Iris pigment epithelial cell (primary cell): Measurements from ENCODE around the gene ITPR2.

Experiments
- DNase-seq: peaks from one replicate; pipeline ENCODE4 v3.0.0-alpha.2; 2011; ENCODE audit warnings: low read depth

The ITPR2 gene

DNA sequence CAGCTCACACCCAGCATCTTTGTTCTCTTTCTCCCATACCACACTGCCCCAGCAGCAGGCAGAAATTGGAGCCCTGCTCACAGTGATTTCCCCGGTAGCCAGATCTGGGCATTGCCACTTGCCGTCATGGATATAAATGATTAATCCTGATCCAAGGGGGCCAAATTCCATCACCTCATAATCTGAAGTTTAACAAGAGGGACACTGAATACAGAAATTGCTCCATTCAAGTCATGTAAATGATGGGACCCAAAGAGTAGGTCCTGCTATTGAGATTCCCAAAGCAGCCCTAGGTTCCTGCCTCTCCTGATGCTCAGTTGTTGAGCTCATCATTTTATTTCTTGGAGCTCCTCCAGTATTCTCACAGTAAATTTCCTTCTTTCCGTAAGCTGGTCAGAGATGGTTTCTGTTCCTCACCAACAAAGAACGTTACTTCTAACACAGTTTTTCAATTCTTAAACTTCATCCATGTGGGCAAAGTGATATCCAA is 11.7 kb downstream of the ITPR2 start:
- peak; percentile 46 for DNase-seq

DNA sequence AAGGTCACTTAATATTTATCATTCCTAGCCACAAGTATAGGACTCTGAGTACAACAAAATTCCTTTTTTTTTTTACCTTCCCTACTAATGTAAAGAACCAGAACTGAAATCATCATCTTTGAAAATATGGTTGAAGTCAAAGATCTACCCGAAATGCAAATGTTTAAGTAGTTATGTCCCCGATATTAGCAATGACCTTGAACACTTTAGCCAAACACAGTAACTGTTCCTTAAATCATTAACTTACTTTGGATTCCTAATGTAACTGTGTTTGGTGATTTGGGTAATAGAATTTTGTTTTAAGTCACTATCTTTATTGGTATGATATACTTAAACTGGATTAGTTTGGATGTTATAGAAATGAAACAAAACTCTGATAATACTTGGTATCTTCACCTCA is 14.4 kb downstream of the ITPR2 start:
- no peak for DNase-seq

DNA sequence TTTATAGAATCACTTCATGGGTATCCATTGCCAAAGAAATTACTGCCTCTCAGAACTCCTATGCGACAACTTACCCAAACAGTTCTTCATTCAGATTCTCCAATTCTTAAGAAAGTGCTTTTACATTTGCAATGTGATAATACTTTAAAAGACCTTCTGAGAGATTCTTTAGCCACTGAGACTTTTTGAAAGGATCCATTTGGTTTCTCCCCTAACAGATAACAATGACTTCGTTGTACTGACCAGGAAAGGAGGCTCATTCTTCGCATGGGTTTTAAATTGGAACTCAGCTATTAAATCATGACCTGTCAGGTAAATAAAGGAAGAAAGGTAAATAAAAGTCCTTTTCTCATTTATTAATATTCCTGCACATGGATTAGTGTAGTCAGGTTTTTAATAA is 14.8 kb downstream of the ITPR2 start:
- DNase-seq, result no peak

DNA sequence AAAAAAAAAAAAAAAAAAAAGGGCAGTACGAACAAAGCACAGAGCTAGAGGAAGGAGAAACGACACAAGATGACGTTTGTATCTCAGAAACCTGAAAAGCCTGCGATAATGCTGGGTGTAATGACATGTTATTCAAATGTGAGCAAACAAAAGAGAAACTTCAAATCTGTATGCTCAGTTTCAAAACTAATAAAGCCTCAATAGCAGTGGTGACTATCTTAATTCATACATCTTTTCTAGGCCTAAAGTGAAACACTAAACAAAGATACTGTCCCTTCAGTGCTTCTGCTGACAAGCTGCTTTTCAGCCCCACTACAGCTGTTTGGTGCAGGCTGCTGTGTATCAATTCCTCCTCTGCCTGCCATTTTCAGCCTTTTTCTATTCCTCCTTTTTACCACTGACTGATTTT is 15.8 kb downstream of the ITPR2 start:
- no peak for DNase-seq

DNA sequence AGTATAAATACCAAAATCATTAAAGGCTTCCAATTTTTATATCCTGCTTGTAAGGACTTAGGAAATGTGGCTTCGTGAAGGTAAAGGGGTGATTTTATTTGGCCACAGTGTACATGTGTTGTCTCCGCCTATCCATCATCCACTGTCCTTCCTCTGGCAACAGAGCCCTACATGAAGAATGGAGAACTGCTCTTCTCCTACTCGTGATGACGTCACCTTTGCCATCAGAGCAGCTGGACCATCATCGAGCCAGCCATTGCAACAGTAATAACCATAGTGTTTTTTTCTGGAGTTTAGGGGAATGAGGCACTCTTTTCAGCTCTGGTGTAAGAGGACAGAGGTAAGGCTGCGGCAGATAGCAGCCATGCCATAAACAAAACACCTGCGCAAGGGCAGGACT is 19.2 kb downstream of the ITPR2 start:
- no peak for DNase-seq

DNA sequence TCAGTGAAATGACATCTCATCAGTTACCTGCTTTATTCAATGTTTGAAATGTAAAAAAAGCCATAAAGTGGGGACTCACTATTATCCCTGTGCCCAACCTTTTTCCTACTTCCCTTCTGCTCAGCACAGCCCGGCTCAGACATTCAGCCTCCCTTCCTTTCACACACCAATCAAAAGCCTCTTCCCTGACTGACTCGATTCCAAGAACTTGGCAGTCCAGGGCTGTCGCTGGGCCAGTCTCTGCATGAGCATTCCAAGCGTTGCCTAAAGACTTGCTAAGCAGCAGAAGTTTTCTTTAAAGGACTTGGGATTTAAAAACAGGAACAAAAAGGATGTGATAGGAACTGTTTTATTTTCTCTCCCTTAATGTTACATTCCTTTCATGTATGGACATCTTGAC is 22.7 kb downstream of the ITPR2 start:
- peak; percentile 80 for DNase-seq

DNA sequence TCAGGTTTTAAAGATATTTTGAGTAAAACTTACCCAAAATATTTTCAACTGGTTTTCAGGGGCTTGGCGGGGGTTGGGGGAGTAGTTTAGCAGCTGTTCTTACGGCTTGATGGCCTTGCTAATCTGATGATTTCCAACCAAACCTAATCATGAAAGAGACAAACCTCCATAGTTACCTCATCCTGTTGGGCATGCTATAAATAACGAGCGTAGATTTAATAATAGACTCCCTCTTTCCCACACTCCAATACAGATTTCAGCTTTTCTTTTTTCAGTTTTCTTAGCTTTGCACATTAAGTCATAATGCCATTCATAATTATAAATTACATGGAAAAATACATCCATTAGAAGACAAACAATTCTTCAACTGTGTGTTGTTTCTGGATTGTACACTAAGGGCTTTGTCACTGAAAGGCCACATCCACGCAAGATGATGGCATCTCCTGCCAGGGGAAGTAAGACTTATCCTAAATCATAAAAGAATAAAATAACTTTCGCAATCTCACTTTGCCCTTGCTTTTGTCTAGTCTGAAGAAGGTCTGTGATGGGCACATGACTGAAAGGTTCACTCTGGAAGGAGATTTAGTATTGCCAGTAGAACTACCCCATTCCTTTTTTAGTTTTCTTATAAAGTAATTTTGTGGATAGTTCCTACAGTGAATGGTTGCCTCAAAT is 23.2 kb downstream of the ITPR2 start:
- no peak for DNase-seq

DNA sequence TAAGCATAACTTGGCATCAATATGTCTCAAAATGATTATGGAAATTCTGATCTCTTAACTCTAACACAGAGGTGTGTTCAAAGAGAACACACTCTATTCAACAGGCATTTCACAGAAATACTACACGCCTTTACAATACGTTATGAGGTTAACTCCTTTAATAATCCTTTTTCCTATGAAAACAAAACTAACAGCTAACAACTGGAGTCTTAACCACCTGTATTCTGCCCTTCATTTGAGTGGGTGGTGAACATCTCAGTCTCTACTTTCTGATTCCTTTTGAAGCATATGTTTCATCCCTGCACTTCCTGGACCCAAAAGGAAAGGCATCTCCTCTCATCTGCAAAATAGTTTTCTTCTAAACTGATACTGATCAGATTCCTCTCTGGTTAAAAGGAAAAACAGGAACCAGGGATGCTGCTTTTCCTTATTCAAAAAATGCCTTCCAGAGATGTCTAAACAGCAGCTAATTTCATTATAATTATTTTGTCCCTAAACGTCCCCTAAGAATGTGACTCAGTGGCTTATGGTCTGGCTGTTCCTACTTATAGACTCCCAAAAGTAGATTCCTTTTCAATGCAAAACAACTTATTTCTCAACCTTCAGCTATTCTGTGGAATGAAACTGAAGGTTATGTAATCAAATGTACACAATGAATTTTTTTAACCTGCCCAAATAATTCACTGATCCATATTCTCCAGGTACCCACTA is 24.1 kb downstream of the ITPR2 start:
- no peak for DNase-seq

DNA sequence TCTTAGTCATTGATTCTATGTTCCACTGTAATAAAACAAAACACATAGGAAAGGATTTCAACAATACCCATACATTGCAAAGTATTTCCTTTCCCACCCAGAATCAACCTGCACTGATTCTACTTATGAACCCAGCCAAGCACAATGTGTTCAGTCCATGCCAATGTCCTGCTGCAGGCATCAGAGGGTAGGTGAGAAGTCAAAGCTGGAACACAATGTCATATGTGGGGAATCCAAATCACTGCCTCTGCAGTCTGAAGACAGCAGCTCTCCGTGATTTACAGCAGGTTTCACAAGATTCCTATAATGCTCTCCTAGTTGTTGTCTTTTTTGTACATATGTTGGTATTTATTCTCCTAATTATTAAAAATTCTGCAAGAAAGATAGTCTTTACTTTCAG is 25.7 kb downstream of the ITPR2 start:
- no peak for DNase-seq

DNA sequence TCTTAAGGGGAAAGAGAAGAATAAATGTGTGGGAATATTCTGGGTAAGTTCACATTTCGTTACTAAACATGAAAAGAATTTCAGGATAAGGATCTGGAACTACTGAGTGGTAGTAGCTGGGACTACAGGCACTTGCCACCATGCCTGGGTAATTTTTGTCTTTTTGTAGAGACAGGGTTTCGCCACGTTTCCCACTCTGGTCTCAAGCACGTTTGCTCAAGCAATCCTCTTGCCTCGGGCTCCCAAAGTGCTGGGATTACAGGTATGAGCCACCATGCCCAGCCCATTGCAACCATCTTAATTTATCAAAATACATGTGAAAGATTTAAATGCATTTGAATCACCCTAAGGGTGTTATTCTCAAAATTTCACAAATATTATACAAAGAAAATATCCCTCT is 26.4 kb downstream of the ITPR2 start:
- DNase-seq, result no peak

DNA sequence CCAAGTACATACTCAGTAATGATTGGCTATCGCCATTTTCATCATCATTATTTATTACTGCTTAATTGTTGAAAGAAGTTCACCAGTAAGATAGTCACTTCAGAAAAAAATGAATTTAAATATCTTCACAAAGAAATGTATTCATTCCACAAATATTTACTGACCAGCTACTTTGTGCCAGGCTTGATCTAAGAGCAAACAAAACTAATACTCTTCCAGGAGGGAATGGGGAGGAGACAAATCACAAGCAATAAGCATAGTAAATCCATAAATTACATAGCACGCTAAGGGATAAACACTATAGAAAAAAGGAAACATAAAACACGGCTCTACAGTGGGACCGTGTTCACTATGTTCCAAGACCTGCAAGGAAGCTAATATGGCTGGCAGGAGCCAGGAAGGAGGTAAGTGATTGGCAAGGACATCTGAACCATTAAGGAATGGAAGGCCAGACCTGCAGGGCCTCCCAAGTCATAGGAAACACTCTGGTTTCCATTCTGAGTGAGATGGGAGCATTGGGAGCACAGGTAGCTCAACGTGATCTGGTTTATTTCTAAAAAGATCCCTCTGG is 27.5 kb downstream of the ITPR2 start:
- no peak for DNase-seq

DNA sequence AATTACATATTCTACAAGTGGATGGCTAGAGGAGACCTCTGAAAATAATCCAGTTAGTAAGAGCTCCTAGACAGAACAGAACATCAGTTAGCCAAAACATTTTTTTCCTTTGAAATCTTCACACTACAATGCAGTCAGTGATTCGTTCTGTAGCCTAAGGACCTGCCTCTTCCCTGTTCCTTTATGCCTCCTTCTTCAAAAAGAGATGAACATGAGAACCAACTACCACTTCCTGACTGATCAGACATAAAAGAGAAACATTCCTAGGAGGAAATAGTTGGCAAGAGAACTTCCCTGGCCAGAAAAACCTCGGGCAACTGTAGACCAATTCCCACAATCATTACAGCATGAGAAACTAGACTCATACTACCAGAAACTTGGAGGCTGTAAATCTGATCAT is 29.4 kb downstream of the ITPR2 start:
- peak; percentile 49 for DNase-seq

DNA sequence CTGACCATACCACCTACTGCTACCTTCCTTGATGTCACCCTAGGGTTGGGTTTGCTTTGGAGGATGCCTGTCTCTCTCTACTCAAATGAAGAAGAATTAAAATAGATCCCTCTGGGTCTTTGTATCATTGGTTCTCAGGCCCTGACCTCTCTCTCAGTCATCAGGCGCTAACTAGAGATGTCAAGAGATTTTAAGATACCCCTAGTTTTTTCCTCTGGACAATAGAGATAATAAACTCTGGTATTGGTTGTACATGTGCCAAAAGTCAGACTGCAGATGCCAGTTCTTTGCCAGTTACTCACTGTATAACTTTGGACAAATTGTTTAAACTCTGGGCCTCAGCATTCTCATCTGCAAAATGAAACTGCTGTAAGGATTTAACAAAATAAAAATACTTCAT is 31.5 kb downstream of the ITPR2 start:
- DNase-seq, result no peak

DNA sequence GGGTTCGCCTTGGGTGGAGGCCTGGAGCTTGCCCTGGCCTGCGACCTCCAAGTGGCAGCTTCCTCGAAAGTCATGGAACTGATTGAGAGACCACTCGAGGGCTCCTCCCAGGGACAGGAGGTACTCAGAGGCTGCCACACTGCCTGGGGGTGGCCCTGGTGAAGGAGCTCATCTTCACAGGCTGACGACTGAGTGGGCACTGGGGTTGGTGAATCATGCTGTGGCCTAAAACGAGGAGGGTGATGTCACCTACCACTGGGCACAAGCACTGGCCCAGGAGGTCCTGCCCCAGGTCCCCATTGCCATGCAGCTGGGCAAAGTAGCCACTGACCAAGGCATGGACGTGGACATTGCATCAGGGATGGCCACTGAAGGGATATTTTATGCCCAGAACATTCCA is 32.1 kb downstream of the ITPR2 start:
- DNase-seq, result no peak

DNA sequence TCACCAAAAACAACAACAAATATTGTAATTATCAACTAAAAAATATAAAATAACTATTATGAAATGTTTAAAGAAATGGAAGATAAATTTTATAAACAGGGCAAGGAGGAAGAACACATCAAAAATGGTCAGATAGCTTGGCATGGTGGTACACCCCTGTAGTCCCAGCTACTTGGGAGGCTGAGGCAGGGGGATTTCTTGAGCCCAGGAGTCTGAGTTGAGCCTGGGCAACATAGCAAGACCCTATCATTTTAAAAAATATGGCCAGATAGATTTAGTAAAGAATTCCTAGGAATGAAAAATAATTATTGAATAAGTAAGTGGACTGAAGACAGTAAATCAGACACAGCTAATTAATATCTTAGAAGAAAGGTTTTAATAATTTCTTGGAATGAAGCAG is 32.6 kb downstream of the ITPR2 start:
- no peak for DNase-seq

DNA sequence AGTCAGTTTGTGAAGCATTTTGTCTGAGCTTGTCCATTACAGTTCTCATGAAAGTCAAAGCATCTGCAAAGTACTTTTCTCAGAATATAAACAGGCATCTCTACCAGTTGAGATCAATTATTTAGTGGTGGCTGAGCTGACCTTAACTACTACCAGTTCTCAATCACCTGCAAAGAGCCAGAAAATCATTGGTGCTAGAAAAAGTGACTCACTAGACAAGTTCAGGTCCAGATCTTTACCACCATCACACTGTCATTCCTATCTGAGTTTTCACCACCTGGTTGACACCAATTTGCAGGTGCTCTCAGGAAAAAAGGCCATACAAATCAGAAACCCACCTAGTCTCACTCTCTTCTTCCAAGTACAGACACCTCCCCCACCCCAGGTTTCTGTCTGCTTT is 33.3 kb downstream of the ITPR2 start:
- no peak for DNase-seq

DNA sequence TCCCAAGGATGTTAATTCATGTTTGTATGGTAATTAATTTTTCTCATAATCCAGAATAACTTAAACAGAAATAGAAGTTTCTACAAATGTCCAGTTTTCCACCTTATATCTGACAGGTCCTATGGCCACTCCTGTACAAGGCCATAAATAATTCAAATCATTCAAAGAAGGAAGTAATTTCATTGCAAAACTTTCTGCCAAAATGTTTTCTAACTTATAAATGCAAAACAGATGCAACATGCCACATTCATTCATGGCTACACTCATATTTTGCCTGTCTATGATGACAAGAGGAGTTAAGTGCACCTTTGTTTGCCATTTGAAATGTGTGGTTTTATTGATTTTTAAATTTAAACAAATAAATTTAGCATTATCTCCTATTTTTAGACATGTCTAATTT is 34.4 kb downstream of the ITPR2 start:
- DNase-seq, result no peak

DNA sequence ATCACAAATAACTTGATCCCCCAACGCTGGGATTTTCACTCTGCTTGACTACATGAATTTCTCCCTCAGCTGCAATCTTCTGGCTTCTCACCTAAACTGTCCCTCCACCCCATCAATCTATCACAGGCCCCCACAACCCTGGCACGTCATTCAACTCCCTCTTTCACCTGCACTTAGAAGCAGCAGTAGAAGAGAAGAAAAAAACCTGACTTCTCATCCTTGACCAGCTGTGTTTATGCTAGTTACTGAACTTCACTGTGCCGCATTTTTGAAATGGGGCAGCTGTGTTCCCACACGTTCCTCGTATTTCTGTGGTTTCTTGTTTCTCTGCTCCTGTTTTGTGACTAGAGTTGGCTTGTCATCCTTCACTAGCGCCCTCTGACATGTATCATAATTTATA is 35.0 kb downstream of the ITPR2 start:
- peak; percentile 74 for DNase-seq

DNA sequence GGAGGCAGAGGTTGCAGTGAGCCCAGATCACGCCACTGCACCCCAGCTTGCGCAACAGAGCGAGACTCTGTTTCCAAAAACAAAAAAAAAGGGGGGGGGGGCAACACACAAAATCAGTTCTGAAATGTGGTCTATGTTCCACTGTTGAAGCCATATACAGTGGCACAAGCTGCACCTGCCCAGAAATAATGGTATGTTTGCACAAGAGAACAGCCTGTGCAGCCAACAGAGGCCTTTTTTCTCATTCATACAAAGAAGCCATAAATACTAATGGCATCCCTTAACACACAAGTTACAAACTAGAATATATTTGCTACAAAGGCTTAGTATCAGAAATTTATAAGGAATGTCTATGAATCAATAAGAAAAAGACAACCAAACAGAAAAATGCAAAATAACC is 37.1 kb downstream of the ITPR2 start:
- DNase-seq, result no peak

DNA sequence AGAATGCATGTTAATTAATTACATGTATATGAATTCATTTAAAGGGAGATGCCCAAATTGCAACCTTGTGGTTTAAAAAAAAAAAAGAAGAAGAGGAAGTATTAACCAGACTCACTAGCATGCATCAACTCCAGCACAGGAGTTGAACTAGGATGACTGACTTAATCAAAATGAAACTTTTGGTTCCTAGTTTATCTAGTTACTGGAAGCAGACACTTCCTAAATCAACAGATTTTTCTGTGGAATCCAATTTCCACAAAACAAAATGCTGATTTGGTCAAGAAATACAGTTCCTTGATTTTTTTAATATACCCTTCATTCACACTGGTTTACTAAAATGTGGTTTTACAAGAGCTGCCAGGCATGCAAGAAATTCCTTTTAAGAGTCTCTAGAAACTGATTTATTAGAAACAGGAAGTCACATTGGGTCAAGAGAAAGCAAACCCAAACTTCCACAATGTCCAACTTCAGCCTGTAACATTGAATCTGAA is 41.6 kb downstream of the ITPR2 start:
- DNase-seq, result peak; percentile 62

DNA sequence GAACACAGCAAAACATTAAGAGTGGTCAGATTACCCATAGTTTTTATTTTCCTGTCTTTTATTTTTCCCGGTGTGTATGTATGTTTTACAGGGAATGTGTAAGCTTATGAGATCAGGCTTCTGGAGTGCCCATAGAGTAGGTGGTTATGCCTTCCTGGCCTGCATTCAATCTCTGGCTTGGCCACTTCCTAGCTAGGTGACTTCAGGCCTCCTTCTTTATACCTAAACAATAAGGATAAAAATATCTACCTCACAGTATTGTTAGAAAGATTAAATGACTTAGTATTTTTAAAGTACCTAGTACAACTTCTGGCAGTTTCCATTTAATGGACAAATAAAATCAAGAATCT is 42.4 kb downstream of the ITPR2 start:
- no peak for DNase-seq

DNA sequence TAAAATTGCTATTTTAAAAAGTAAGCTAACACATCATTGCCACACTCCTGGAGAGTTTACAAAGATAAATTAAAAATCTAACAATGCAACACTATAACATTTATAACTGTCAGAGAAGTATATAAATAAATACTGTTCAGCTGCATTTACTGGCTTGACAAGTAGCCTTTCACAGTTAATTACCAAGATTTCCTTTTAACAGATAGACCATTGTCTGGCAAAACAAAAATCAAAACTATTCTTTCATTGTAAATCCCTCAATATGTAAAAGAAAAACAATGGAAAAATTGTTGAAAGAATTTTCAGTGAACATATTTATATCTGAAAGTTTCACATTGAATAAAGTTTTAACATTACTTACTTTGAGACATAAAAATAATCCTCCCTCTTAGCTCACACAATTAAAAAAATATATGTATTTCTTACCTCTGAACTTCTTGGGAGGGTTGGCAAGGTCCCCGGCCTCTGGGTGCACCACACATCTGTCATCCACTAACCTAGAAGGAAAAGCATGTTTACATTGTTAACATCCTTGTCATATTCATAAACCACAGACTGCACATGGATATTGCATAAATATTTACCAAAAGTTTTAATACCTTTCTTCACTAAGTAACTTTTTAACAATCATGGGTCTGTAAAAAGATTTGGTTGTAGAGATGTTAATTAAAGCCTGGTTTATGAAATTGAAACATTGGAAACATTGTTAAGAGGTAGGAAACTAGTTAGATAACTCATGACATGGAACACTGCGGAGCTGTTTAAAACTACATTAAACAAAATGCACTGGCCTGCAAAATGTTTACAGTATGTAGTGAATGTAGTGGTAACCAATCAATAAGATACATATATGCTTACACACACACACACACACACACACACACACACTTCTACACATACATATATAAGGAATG is 43.0 kb downstream of the ITPR2 start:
- peak; percentile 90 for DNase-seq
